B cell (primary cell): ENCODE data around the gene SLC4A8. TPM values are rescaled to one million over a fixed set of nuclear protein-coding genes. Genes with fewer than 3 reads are reported as not detected.

Experiments used
- ATAC-seq: fragments of 200-7000 bp; cut with Tn5 transposase; one replicate; pipeline ENCODE4 v1.10.0; 2021; ENCODE audit warnings: low read depth, mild to moderate bottlenecking, moderate number of reproducible peaks, moderate library complexity
- CTCF ChIA-PET: fragments of 350-600 bp; sonication (Branson Sonifier 250); formaldehyde crosslinking; loops from one replicate; lab custom pipeline; 2021; ENCODE audit warnings: antibody characterized with exemption, inconsistent platforms; lab: Charles Lee
- POLR2A ChIA-PET: fragments of 350-600 bp; sonication (Branson Sonifier 250); formaldehyde crosslinking; loops from one replicate; lab custom pipeline; 2021; ENCODE audit warnings: antibody characterized with exemption; lab: Charles Lee
- DNase-seq: peaks from one replicate; pipeline ENCODE4 v3.0.0; 2013
- H2AFZ ChIP-seq: 2 replicates; pipeline ENCODE4 v1.6.1; 2012; ENCODE audit warnings: mild to moderate bottlenecking, low read depth, low read length; ENCODE audit not compliant: insufficient read depth, poor library complexity, severe bottlenecking
- H3K27ac ChIP-seq, 2 donors: 1 replicate in 1 of 2; 2 replicates in 1 of 2; pipeline ENCODE4 v1.5.1; 2012 to 2013; ENCODE audit warnings: low read length in 2 of 2, mild to moderate bottlenecking in 2 of 2, moderate library complexity in 1 of 2
- H3K27me3 ChIP-seq, 4 experiments: fragments of 200-600 bp in 1 of 4; sonication (generic) in 1 of 4; replicated peaks in 1 of 4; 1 replicate in 2 of 4; 2 replicates in 2 of 4; pipeline versions ENCODE4 v1.6.1 to v1.7.0; 2013 to 2016; ENCODE audit warnings: low read length in 3 of 4, mild to moderate bottlenecking in 2 of 4, mixed read lengths in 1 of 4, moderate library complexity in 1 of 4; ENCODE audit not compliant: insufficient read depth in 4 of 4, control insufficient read depth in 3 of 4; ENCODE audit errors: control extremely low read depth in 1 of 4
- H3K36me3 ChIP-seq, 2 experiments: replicated peaks in 1 of 2; 1 replicate in 1 of 2; 2 replicates in 1 of 2; pipeline versions ENCODE4 v1.6.1 to v1.7.1; 2013; ENCODE audit warnings: low read length in 1 of 2; ENCODE audit not compliant: insufficient read depth in 2 of 2, control insufficient read depth in 1 of 2; ENCODE audit errors: control extremely low read depth in 1 of 2, extremely low read depth in 1 of 2
- H3K4me1 ChIP-seq, 2 donors: fragments of 200-600 bp in 1 of 2; sonication (generic) in 1 of 2; 1 replicate in 1 of 2; 2 replicates in 1 of 2; pipeline versions ENCODE4 v1.5.1 to v1.6.1; 2013 to 2017; ENCODE audit warnings: low read length in 2 of 2; ENCODE audit not compliant: control insufficient read depth in 2 of 2, insufficient read depth in 2 of 2
- H3K4me2 ChIP-seq: replicated peaks from 2 replicates; pipeline ENCODE3; 2012; ENCODE audit warnings: mild to moderate bottlenecking, low read depth, low read length; ENCODE audit not compliant: poor library complexity, severe bottlenecking
- H3K4me3 ChIP-seq, 5 experiments: fragments of 200-600 bp in 1 of 5; sonication (generic) in 1 of 5; 1 replicate in 3 of 5; 2 replicates in 2 of 5; pipeline versions ENCODE4 v1.5.1 to v1.7.0; 2011 to 2016; ENCODE audit warnings: low read length in 4 of 5, mild to moderate bottlenecking in 4 of 5, low read depth in 2 of 5, control low read depth in 1 of 5, moderate library complexity in 1 of 5; ENCODE audit not compliant: insufficient read depth in 1 of 5; ENCODE audit errors: control extremely low read depth in 1 of 5, extremely low read depth in 1 of 5
- H3K79me2 ChIP-seq: fragments of 200-600 bp; sonication (generic); one replicate; pipeline ENCODE4 v1.6.0; 2016; ENCODE audit warnings: low read length; ENCODE audit not compliant: control insufficient read depth, insufficient read depth
- H3K9ac ChIP-seq: fragments of 200-600 bp; sonication (generic); 2 replicates; pipeline ENCODE4 v1.6.1; 2017; ENCODE audit warnings: mild to moderate bottlenecking, low read length, moderate library complexity
- H3K9me3 ChIP-seq, 3 donors: one replicate each; pipeline versions ENCODE4 v1.6.1 to v1.7.1; 2013; ENCODE audit warnings: low read length in 2 of 3; ENCODE audit not compliant: control insufficient read depth in 2 of 3, insufficient read depth in 1 of 3; ENCODE audit errors: control extremely low read depth in 1 of 3
- H4K20me1 ChIP-seq: 2 replicates; pipeline ENCODE4 v1.6.0; 2012; ENCODE audit warnings: mild to moderate bottlenecking, low read length; ENCODE audit not compliant: insufficient read depth, control insufficient read depth, poor library complexity, severe bottlenecking
- H3K27ac Mint-ChIP-seq: one replicate; pipeline ENCODE4 v1.8.0; 2021; ENCODE audit warnings: mixed read lengths
- H3K27me3 Mint-ChIP-seq: one replicate; pipeline ENCODE4 v1.8.0; 2021; ENCODE audit warnings: mixed read lengths
- H3K4me1 Mint-ChIP-seq: one replicate; pipeline ENCODE4 v1.8.0; 2021; ENCODE audit warnings: mixed read lengths
- H3K4me3 Mint-ChIP-seq: one replicate; pipeline ENCODE4 v1.8.0; 2021; ENCODE audit warnings: mixed read lengths
- H3K9me3 Mint-ChIP-seq: one replicate; pipeline ENCODE4 v1.8.0; 2022; ENCODE audit warnings: mixed read lengths; ENCODE audit not compliant: insufficient read depth
- CTCF ChIP-seq: fragments of 200-600 bp; IDR thresholded peaks from one replicate; pipeline ENCODE4 v1.8.0; 2022; ENCODE audit warnings: antibody characterized with exemption, mild to moderate bottlenecking
- EZH2 ChIP-seq: IDR thresholded peaks from 2 replicates; pipeline ENCODE4 v1.6.1; 2012; ENCODE audit warnings: borderline replicate concordance, low read depth, mild to moderate bottlenecking, moderate library complexity, low read length; ENCODE audit not compliant: insufficient read depth, poor library complexity, severe bottlenecking
- WGBS: methylation state at CpG from one replicate; pipeline ENCODE4 v1.1.5; 2013; ENCODE audit warnings: missing lambda C conversion rate; ENCODE audit not compliant: insufficient coverage; 5-methylcytosine and 5-hydroxymethylcytosine counted together
- intact Hi-C: fragments of 100-400 bp; cut with micrococcal nuclease; formaldehyde crosslinking; loops from one replicate; pipeline ENCODE4 v1.10.0; 2022
- polyA plus RNA-seq: library from polyadenylated mRNA; depleted of rRNA; stranded (reverse); fragments of >200 nt; gene quantifications from 2 replicates; pipeline ENCODE4 v1.2.3, GENCODE V29; 2012
- total RNA-seq, 2 donors: library from RNA; stranded (reverse); fragments of 120-200 nt in 1 of 2; gene quantifications; 1 replicate in 1 of 2; 2 replicates in 1 of 2; pipeline versions ENCODE4 v1.2.3 to v1.2.4, GENCODE V29; 2013 to 2022

Gene SLC4A8
- total and polyA plus RNA-seq, 2 donors (not counting 1 experiment from before 2014, with no cell fraction given): 3.1 to 3.2 TPM

GRCh38 chr12:51403681-51404136, 20.9 kb upstream of the SLC4A8 start:
- H3K4me1 ChIP-seq: peaks cover 2 to 6% of the 10 kb centered on the region in 2 donors
- Mint-ChIP-seq H3K27me3 (no peaks in the 10 kb centered on the region), H3K9me3 (no peaks in the 10 kb centered on the region), H3K27ac (no peak overlapping the region), H3K4me3 (no peak overlapping the region), H3K4me1 (peaks cover 9% of the 10 kb centered on the region)
- H3K27me3 ChIP-seq: no peaks in the 10 kb centered on the region
- H3K9ac ChIP-seq: no peak overlapping the region
- intact Hi-C loops: no loop called here
- TF ChIP-seq CTCF: no peak
- no peak for TF ChIP-seq EZH2
- WGBS: 85% methylated on average over 4 of the region's 4 CpGs
- H2AFZ ChIP-seq: no peak overlapping the region
- no peak overlapping the region for H3K4me2 ChIP-seq
- peaks cover 21% of the 10 kb centered on the region for H3K79me2 ChIP-seq
- H3K9me3 ChIP-seq: no peaks in the 10 kb centered on the region
- H3K4me3 ChIP-seq: no peak overlapping the region
- ChIA-PET CTCF (interaction anchor here (1.3 kb wide), 1 partner anchor 128 kb away, joined by 3 read pairs; no protein-coding TSS in a partner anchor), POLR2A (no interaction called here)
- DNase-seq (no peak), ATAC-seq (no peak)
- H4K20me1 ChIP-seq: no peaks in the 10 kb centered on the region
- no peak overlapping the region for H3K27ac ChIP-seq
- no peaks in the 10 kb centered on the region for H3K36me3 ChIP-seq

GRCh38 chr12:51404627-51405026, 20.0 kb upstream of the SLC4A8 start:
- H3K36me3 ChIP-seq: no peaks in the 10 kb centered on the region
- no peak overlapping the region for H3K9ac ChIP-seq
- no peak for ATAC-seq
- H3K9me3 Mint-ChIP-seq: no peaks in the 10 kb centered on the region
- no peak overlapping the region for H3K27ac Mint-ChIP-seq
- H3K4me3 Mint-ChIP-seq: no peak overlapping the region
- no peak overlapping the region for H3K4me2 ChIP-seq
- no peaks in the 10 kb centered on the region for H3K9me3 ChIP-seq
- H3K27me3 Mint-ChIP-seq: no peaks in the 10 kb centered on the region
- CTCF ChIA-PET: interaction anchor here (1.3 kb wide), 1 partner anchor 127 kb away, joined by 3 read pairs; no protein-coding TSS in a partner anchor
- WGBS: 100% methylated on average over 1 of the region's 3 CpGs
- H3K4me3 ChIP-seq: no peak overlapping the region
- no peaks in the 10 kb centered on the region for H3K27me3 ChIP-seq
- H3K4me1 ChIP-seq: no peaks in the 10 kb centered on the region
- POLR2A ChIA-PET: no interaction called here
- TF ChIP-seq CTCF (no peak), EZH2 (no peak)
- no peak for DNase-seq
- peaks cover 6% of the 10 kb centered on the region for H3K4me1 Mint-ChIP-seq
- no peaks in the 10 kb centered on the region for H4K20me1 ChIP-seq
- intact Hi-C loops: no loop called here
- H2AFZ ChIP-seq: no peak overlapping the region
- no peak overlapping the region for H3K27ac ChIP-seq
- peaks cover 21% of the 10 kb centered on the region for H3K79me2 ChIP-seq
